Measurements from ENCODE around the gene OXSR1.

Gene OXSR1

GRCh38 chr3:38164952-38165721 lies at the start of gene OXSR1:
OXSR1 (plus strand) TSS chr3:38165537; CDS start chr3:38165877, 340 bp downstream.
- peak; percentile 93 for DNase-seq (ENCODE audit: low read depth)

- DNase-seq (ENCODE audit: low read depth): no peak
These were observed 49.5 kb upstream of the OXSR1 start for GRCh38 chr3:38115645-38116427.

GRCh38 chr3:38116471-38117162 lies 48.7 kb upstream of the OXSR1 start:
- no peak for DNase-seq (ENCODE audit: low read depth)

- DNase-seq (ENCODE audit: low read depth): no peak
These were observed 48.1 kb upstream of the OXSR1 start for GRCh38 chr3:38117163-38117716.

GRCh38 chr3:38117748-38118420 lies 47.5 kb upstream of the OXSR1 start:
- DNase-seq (ENCODE audit: low read depth): peak; percentile 62

- DNase-seq (ENCODE audit: low read depth): no peak
These were observed 46.7 kb upstream of the OXSR1 start for GRCh38 chr3:38118421-38119247.

GRCh38 chr3:38119248-38119544 lies 46.1 kb upstream of the OXSR1 start:
- DNase-seq (ENCODE audit: low read depth): no peak

- DNase-seq (ENCODE audit: low read depth): no peak
These were observed 45.3 kb upstream of the OXSR1 start for GRCh38 chr3:38119821-38120692.

- no peak for DNase-seq (ENCODE audit: low read depth)
These were observed 44.5 kb upstream of the OXSR1 start for GRCh38 chr3:38120693-38121450.

GRCh38 chr3:38121451-38121831 lies 43.9 kb upstream of the OXSR1 start:
- DNase-seq (ENCODE audit: low read depth): no peak

- no peak for DNase-seq (ENCODE audit: low read depth)
These were observed 43.4 kb upstream of the OXSR1 start for GRCh38 chr3:38121832-38122461.

GRCh38 chr3:38122712-38123290 lies 42.5 kb upstream of the OXSR1 start:
- DNase-seq (ENCODE audit: low read depth): no peak

GRCh38 chr3:38124324-38125122 lies 40.8 kb upstream of the OXSR1 start:
- no peak for DNase-seq (ENCODE audit: low read depth)

GRCh38 chr3:38125305-38126120 lies 39.8 kb upstream of the OXSR1 start:
- no peak for DNase-seq (ENCODE audit: low read depth)

GRCh38 chr3:38126121-38126892 lies 39.0 kb upstream of the OXSR1 start:
- no peak for DNase-seq (ENCODE audit: low read depth)

All from activated T-cell treated with anti-CD3 and anti-CD28 coated beads for 24 hours (primary cell).